HG02623 (cell line): ENCODE results near the gene CDK18.
"Not testable (repeated sequence)": the region's sequence is repeated elsewhere in the genome, so short reads cannot be mapped to it uniquely, and the experiment has no call there.

Experiments
- ATAC-seq: cut with Tn5 transposase; IDR thresholded peaks from one replicate; pipeline ENCODE4 v1.9.1; 2021; ENCODE audit warnings: moderate library complexity; ENCODE audit not compliant: unreplicated experiment

CDK18 gene

GRCh38 chr1:205480349-205480985 is 24.0 kb upstream of the CDK18 start:
- ATAC-seq: no peak

- ATAC-seq: no peak
These were observed 23.3 kb upstream of the CDK18 start for GRCh38 chr1:205481218-205481617.

GRCh38 chr1:205481629-205482151 is 22.8 kb upstream of the CDK18 start:
- no peak for ATAC-seq

- not testable (repeated sequence) for ATAC-seq
These were observed 21.9 kb upstream of the CDK18 start for GRCh38 chr1:205482587-205482986.

GRCh38 chr1:205483372-205483771 is 21.1 kb upstream of the CDK18 start:
- no peak for ATAC-seq

GRCh38 chr1:205484985-205485967 is 19.2 kb upstream of the CDK18 start:
- no peak for ATAC-seq

- no peak for ATAC-seq
These were observed 18.2 kb upstream of the CDK18 start for GRCh38 chr1:205486258-205486657.

- no peak for ATAC-seq
These were observed 16.3 kb upstream of the CDK18 start for GRCh38 chr1:205488074-205488723.

GRCh38 chr1:205491794-205492193 is 12.7 kb upstream of the CDK18 start:
- ATAC-seq: no peak

- ATAC-seq: no peak
These were observed 12.2 kb upstream of the CDK18 start for GRCh38 chr1:205492201-205492667.

- no peak for ATAC-seq
These were observed 11.7 kb upstream of the CDK18 start for GRCh38 chr1:205492774-205493173.

- no peak for ATAC-seq
These were observed 11.0 kb upstream of the CDK18 start for GRCh38 chr1:205493241-205494085.

- no peak for ATAC-seq
These were observed 10.4 kb upstream of the CDK18 start for GRCh38 chr1:205494115-205494514.

GRCh38 chr1:205495237-205495823 is 9.1 kb upstream of the CDK18 start:
- ATAC-seq: no peak

GRCh38 chr1:205496661-205497060 is 7.8 kb upstream of the CDK18 start:
- ATAC-seq: no peak

- ATAC-seq: no peak
These were observed 7.1 kb upstream of the CDK18 start for GRCh38 chr1:205497351-205497750.

- ATAC-seq: no peak
These were observed 4.7 kb upstream of the CDK18 start for GRCh38 chr1:205499789-205500188.

- ATAC-seq: no peak
These were observed 3.9 kb upstream of the CDK18 start for GRCh38 chr1:205500240-205501233.
